Lung (tissue), 12 donors: ENCODE results near the gene DIP2C. TPM values are rescaled to one million over a fixed set of nuclear protein-coding genes. Genes with fewer than 3 reads are reported as not detected.

ENCODE experiments used
- ATAC-seq: fragments of 200-7000 bp; cut with Tn5 transposase; one replicate; pipeline ENCODE4 v1.9.1; 2020; ENCODE audit warnings: moderate number of reproducible peaks; ENCODE audit not compliant: insufficient read depth, low FRiP score
- DNase-seq, 3 donors: peaks; one replicate each; pipeline ENCODE4 v3.0.0-alpha.2; 2013 to 2017
- H3K27ac ChIP-seq, 2 donors: one replicate each; pipeline ENCODE4 v1.5.1; 2013; ENCODE audit warnings: mild to moderate bottlenecking in 2 of 2, moderate library complexity in 2 of 2, control low read depth in 1 of 2, inconsistent platforms in 1 of 2, low read depth in 1 of 2, low read length in 1 of 2
- H3K27me3 ChIP-seq, 3 donors: one replicate each; pipeline ENCODE4 v1.5.1; 2013; ENCODE audit warnings: low read length in 2 of 3; ENCODE audit not compliant: control insufficient read depth in 3 of 3, insufficient read depth in 3 of 3
- H3K36me3 ChIP-seq, 4 donors: one replicate each; pipeline ENCODE4 v1.5.1; 2013; ENCODE audit warnings: low read length in 4 of 4, mild to moderate bottlenecking in 1 of 4, moderate library complexity in 1 of 4; ENCODE audit not compliant: control insufficient read depth in 4 of 4, insufficient read depth in 4 of 4
- H3K4me1 ChIP-seq, 5 donors: one replicate each; pipeline ENCODE4 v1.5.1; 2013; ENCODE audit warnings: low read length in 5 of 5, mild to moderate bottlenecking in 2 of 5, moderate library complexity in 1 of 5; ENCODE audit not compliant: control insufficient read depth in 5 of 5, insufficient read depth in 5 of 5
- H3K4me3 ChIP-seq: one replicate; pipeline ENCODE4 v1.5.1; 2013; ENCODE audit warnings: mild to moderate bottlenecking, control low read depth, moderate library complexity
- H3K9ac ChIP-seq, 2 donors: one replicate each; pipeline ENCODE4 v1.5.1; 2013; ENCODE audit warnings: low read length in 2 of 2, control low read depth in 1 of 2; ENCODE audit not compliant: insufficient read depth in 1 of 2
- H3K9me3 ChIP-seq, 4 donors: one replicate each; pipeline ENCODE4 v1.5.1; 2013; ENCODE audit warnings: low read length in 3 of 4, mild to moderate bottlenecking in 1 of 4, moderate library complexity in 1 of 4; ENCODE audit not compliant: control insufficient read depth in 4 of 4, insufficient read depth in 3 of 4
- CTCF ChIP-seq: IDR thresholded peaks from 2 replicates; pipeline ENCODE4 v1.5.1; 2012; ENCODE audit warnings: mild to moderate bottlenecking; ENCODE audit errors: control extremely low read depth, extremely low read depth
- WGBS, 2 donors: extraction: QIAGEN DNeasy Blood & Tissue Kit; methylation state at CpG; one replicate each; pipeline ENCODE4 v1.1.7; 2013; 5-methylcytosine and 5-hydroxymethylcytosine counted together
- polyA plus RNA-seq, 2 donors: library from polyadenylated mRNA; stranded (reverse); fragments of 200-250 nt; gene quantifications; one replicate each; pipeline ENCODE4 v1.2.1, GENCODE V29; 2013
- total RNA-seq, 2 donors: library from RNA; depleted of rRNA in 1 of 2; stranded (reverse); fragments of >200 nt in 1 of 2; gene quantifications; one replicate each; pipeline ENCODE4 v1.2.1, GENCODE V29; 2014 to 2021
- donor health status: control.
- donor health status: control.
- donor health status: Bipolar disorder and iron deficiency.
- donor health status: healthy.
- donor health status: DM: yes; HTN: yes; CAD: no.

DIP2C gene
- total and polyA plus RNA-seq, 4 donors: 3.6 to 20.0 (median 9.5) TPM

GRCh38 chr10:478471-479245 lies 210.8 kb downstream of the DIP2C start:
- H3K27ac ChIP-seq: no peak overlapping the region

GRCh38 chr10:477620-478019 lies 211.8 kb downstream of the DIP2C start:
- WGBS, 2 donors: 93 to 94% methylated on average over 3 of the region's 3 CpGs
- Histone ChIP-seq H3K4me1 (peaks cover 0 to 5% (median 2%) of the 10 kb centered on the region in 5 donors), H3K9me3 (no peaks in the 10 kb centered on the region), H3K9ac (no peak overlapping the region), H3K4me3 (no peak overlapping the region), H3K27me3 (no peaks in the 10 kb centered on the region), H3K27ac (no peak overlapping the region), H3K36me3 (peaks cover 0 to 9% (median 3%) of the 10 kb centered on the region in 4 donors)
- no peak for TF ChIP-seq CTCF
- ATAC-seq: no peak
- no peak for DNase-seq

More at GRCh38 chr10:478471-479245, 210.8 kb downstream of the DIP2C start:
- WGBS, 2 donors: 94 to 95% methylated on average over 21 of the region's 21 CpGs
- DNase-seq (no peak), ATAC-seq (no peak)
- Histone ChIP-seq H3K9ac (no peak overlapping the region), H3K4me3 (no peak overlapping the region), H3K27me3 (no peaks in the 10 kb centered on the region), H3K9me3 (no peaks in the 10 kb centered on the region), H3K36me3 (peaks cover 0 to 13% (median 4%) of the 10 kb centered on the region in 4 donors), H3K4me1 (peaks cover 0 to 5% (median 2%) of the 10 kb centered on the region in 5 donors)
- TF ChIP-seq CTCF: no peak

- no peak for TF ChIP-seq CTCF
- H3K9me3 ChIP-seq: no peaks in the 10 kb centered on the region
- no peaks in the 10 kb centered on the region for H3K27me3 ChIP-seq
- H3K4me1 ChIP-seq: peaks cover 0 to 5% (median under 1%) of the 10 kb centered on the region in 5 donors
- no peak overlapping the region for H3K27ac ChIP-seq
- no peak for DNase-seq
- H3K9ac ChIP-seq: no peak overlapping the region
- ATAC-seq: no peak
- H3K36me3 ChIP-seq: peaks cover under 1 to 6% (median 2%) of the 10 kb centered on the region in 4 donors
- no peak overlapping the region for H3K4me3 ChIP-seq
- 95 to 98% methylated on average over 6 of the region's 6 CpGs for WGBS, 2 donors
These were observed 213.1 kb downstream of the DIP2C start for GRCh38 chr10:476455-476780.
